HG03280 (cell line): ENCODE results near the gene KCNN1.
"Not testable (repeated sequence)": the region's sequence is repeated elsewhere in the genome, so short reads cannot be mapped to it uniquely, and the experiment has no call there.

ENCODE experiments used
- ATAC-seq: cut with Tn5 transposase; IDR thresholded peaks from one replicate; pipeline ENCODE4 v1.9.1; 2021; ENCODE audit warnings: mild to moderate bottlenecking, moderate library complexity; ENCODE audit not compliant: unreplicated experiment

Gene KCNN1

DNA sequence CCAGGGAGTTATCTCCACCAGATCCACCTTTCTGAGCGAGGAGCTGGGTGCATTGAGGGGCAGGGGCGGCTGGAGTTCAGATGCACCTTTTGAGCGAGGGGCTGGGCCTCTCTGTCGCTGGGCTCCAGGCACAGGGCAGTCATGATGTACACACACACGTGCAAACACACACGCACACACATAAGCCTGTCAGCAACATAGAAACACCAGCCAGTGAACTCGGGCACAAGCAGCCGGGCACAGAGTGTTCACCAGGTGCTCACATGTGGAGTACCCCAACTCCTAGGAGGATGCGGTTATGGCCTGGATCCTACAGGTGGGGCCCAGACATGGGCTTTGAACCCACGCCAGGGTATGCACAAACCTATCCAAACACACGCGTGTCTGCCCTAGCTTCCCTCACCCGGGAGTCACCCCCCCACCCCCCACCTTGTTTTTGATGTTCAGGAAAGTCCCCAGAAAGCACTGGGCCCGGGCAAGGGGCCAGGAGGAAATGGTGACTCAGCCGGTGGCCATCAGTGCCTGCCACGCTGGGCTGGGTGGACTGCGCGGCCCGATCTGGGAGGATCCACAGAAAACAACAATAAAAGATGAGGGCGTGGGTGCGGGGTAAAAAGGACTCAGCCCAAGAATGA is 54.3 kb downstream of the KCNN1 start:
- no peak for ATAC-seq

- no peak for ATAC-seq
These were observed 56.8 kb downstream of the KCNN1 start for GRCh38 chr19:18023622-18024251.

DNA sequence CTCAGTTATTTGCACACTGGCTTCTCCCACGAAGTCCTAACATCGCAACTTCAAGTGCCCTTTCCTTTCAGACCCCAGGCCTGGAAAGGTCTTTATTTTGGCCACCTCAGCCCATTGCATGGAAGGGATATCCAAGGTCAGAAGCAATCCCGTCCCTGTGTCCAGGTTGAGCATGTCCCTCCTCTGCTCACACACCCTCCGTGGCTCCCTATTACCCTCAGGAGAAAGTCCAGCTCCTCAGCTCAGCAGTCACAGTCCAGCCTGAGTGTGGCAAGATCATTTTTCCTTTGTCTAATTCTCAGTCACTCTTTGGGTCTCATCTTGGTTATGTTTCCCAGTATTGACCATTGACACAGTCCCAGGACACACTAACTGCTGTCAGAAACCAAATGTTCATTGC is 60.2 kb downstream of the KCNN1 start:
- ATAC-seq, result no peak

- no peak for ATAC-seq
These were observed 62.9 kb downstream of the KCNN1 start for GRCh38 chr19:18029617-18030338.

GRCh38 chr19:18031401-18031800 is 64.5 kb downstream of the KCNN1 start:
- ATAC-seq, result not testable (repeated sequence)

DNA sequence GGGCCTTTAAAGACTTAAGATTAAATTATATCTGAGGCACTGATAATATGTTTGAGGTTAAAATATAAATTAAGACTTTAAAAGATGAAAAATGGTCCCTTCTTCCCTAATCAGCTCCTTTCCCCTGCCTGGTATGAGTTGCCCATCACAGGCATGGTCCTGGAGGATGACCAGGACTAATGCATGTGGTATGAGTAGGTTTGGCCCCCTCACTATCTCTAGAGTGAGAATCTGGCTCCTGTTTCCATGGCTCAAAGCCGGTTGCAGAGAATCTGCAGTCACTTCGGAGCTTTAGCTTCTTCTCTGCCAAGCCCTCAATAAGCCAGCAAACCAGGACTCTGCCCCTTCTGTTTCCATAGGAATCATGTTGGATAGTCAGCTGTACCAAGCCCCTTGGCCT is 65.2 kb downstream of the KCNN1 start:
- ATAC-seq, result not testable (repeated sequence)

DNA sequence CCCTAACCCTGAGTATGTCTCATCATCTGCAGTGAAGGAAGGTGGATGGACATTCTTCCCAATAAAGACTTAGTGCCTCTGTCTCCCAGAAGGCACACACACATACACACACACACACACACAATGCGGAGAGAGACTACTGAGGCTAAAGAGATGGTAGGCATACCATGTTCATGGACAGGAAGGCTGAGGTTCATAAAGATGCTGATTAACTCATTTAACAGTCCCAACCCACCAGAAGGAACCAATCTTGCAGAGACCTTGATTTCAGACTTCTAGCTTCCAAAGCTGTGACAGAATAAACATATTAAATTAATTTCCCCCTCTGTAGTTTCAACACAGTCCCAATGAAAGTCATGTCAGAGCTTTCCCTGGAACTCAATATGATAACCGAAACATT is 74.1 kb downstream of the KCNN1 start:
- no peak for ATAC-seq

GRCh38 chr19:18043676-18044075 is 76.8 kb downstream of the KCNN1 start:
- ATAC-seq, result no peak

DNA sequence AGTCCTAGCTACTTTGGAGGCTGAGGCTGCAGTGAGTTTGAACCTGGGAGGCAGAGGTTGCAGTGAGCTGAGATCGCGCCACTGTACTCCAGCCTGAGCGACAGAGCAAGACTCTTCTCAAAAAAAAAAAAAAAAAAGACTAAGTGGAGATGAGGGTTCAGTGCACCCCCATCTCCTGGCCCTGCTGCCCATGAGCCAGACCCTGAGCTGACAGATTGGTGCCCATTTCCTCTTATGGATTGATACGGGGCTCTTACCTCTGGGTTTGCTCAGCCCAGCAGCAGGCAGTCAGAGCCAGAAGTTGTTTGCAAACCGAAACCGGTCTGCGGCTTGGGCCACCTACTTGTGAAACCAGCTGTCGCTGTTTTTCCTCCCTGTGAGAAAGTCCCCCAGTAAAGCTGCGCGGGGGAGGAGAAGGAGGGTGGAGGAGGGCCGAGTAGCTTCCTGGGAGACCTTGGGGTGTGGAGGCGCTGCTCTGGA is 78.0 kb downstream of the KCNN1 start:
- ATAC-seq, result peak; percentile 89

GRCh38 chr19:18045307-18046050 is 78.6 kb downstream of the KCNN1 start:
- no peak for ATAC-seq

GRCh38 chr19:18046059-18046718 is 79.3 kb downstream of the KCNN1 start:
- ATAC-seq, result no peak

GRCh38 chr19:18049385-18049784 is 82.5 kb downstream of the KCNN1 start:
- ATAC-seq, result no peak
